ENCODE measurements around the gene PHF1.

GRCh38 chr6:33417128-33417902 is 6.5 kb downstream of the PHF1 start:
- TF ChIP-seq CTCF (IDR thresholded peaks at IDR 0.05) (no peak), POLR2A (IDR thresholded peaks at IDR 0.05) (no peak), POLR2AphosphoS5 (IDR thresholded peaks at IDR 0.05; ENCODE audit: insufficient read depth in 1 of 2, low read depth in 1 of 2) (no peak)

Measured in vagina (tissue), 2 donors.